Measurements from ENCODE around the gene IGF2R. TPM values are rescaled to one million over a fixed set of nuclear protein-coding genes. Genes with fewer than 3 reads are reported as not detected.

Gene IGF2R
- total RNA-seq, 1 donor from 2014 or later, result 111 TPM

Other genes with a start within 250 kb of the IGF2R start
- 82.8 TPM for gene WTAP, start 241.6 kb upstream of the IGF2R start, total RNA-seq
- gene ACAT2, start 207.0 kb upstream of the IGF2R start, total RNA-seq, result 11.1 TPM
- gene TCP1, start 179.5 kb upstream of the IGF2R start, total RNA-seq, result 170 TPM
- gene MRPL18, start 178.6 kb upstream of the IGF2R start, total RNA-seq, result 59.3 TPM
- not detected for gene PNLDC1, start 168.8 kb upstream of the IGF2R start, total RNA-seq
- not detected for gene MAS1, start 78.1 kb upstream of the IGF2R start, total RNA-seq
- 3.4 TPM for gene SLC22A1, start 152.7 kb downstream of the IGF2R start, total RNA-seq

All from mesenteric fat pad (tissue), 1 donor.